Prostate gland (tissue), 2 donors: ENCODE results near the gene GNPDA1. TPM values are rescaled to one million over a fixed set of nuclear protein-coding genes. Genes with fewer than 3 reads are reported as not detected.

ENCODE experiments used
- DNase-seq: peaks from one replicate; pipeline ENCODE4 v3.0.0-alpha.2; 2019; ENCODE audit warnings: low spot score
- H3K27ac ChIP-seq, 2 donors: fragments of 200-600 bp; sonication (generic); 2 replicates each; pipeline ENCODE4 v1.5.1; 2017 to 2019
- H3K27me3 ChIP-seq: fragments of 200-600 bp; sonication (generic); replicated peaks from 2 replicates; pipeline ENCODE4 v1.5.1; 2019; ENCODE audit not compliant: insufficient read depth
- H3K36me3 ChIP-seq, 2 donors: fragments of 200-600 bp; sonication (generic); 1 replicate in 1 of 2; 2 replicates in 1 of 2; pipeline versions ENCODE4 v1.5.1 to v1.8.1; 2017 to 2019
- H3K4me1 ChIP-seq: fragments of 200-600 bp; sonication (generic); replicated peaks from 2 replicates; pipeline ENCODE4 v1.5.1; 2019
- H3K4me3 ChIP-seq, 2 donors: fragments of 200-600 bp; sonication (generic); 2 replicates each; pipeline ENCODE4 v1.5.1; 2017 to 2019
- H3K9me3 ChIP-seq: fragments of 200-600 bp; sonication (generic); 2 replicates; pipeline ENCODE4 v1.5.1; 2017
- CTCF ChIP-seq, 4 experiments: fragments of 200-600 bp in 2 of 4; fragments of 450-650 bp in 2 of 4; sonication (generic) in 2 of 4; IDR thresholded peaks; 1 replicate in 3 of 4; 2 replicates in 1 of 4; pipeline ENCODE4 v1.5.1; 2016 to 2019; ENCODE audit warnings: antibody characterized with exemption in 4 of 4, mild to moderate bottlenecking in 2 of 4, moderate library complexity in 2 of 4
- POLR2A ChIP-seq: fragments of 450-650 bp; IDR thresholded peaks from one replicate; pipeline ENCODE4 v1.6.1; 2016; ENCODE audit warnings: antibody characterized with exemption, mild to moderate bottlenecking
- POLR2AphosphoS5 ChIP-seq: sonication (generic); formaldehyde crosslinking; IDR thresholded peaks from one replicate; pipeline ENCODE4 v1.6.1; 2017; ENCODE audit warnings: antibody characterized with exemption
- WGBS: methylation state at CpG from one replicate; pipeline ENCODE4 v1.1.5; 2018; 5-methylcytosine and 5-hydroxymethylcytosine counted together
- intact Hi-C: fragments of 100-400 bp; cut with DNase I; formaldehyde crosslinking; loops from one replicate; pipeline ENCODE4 v1.14.2; 2022
- total RNA-seq, 2 donors: library from RNA; depleted of rRNA; stranded (reverse); fragments of >200 nt; gene quantifications; one replicate each; pipeline ENCODE4 v1.1.0, GENCODE V29; 2016

Gene GNPDA1
- total RNA-seq, 2 donors from 2014 or later = 30.0 to 58.5 TPM

- Histone ChIP-seq H3K27ac (peak within 1 kb of the TSS; percentile 96), H3K27me3 (no peaks in the 10 kb centered on the region), H3K36me3 (no peaks in the 10 kb centered on the region), H3K9me3 (no peaks in the 10 kb centered on the region), H3K4me1 (no peaks in the 10 kb centered on the region), H3K4me3 (peak within 1 kb of the TSS; percentile 67 to 83)
- TF ChIP-seq CTCF (IDR thresholded peaks at IDR 0.05) = peak; percentile 81 to 98 (median 94)
- peak; percentile 92 for TF ChIP-seq POLR2AphosphoS5
- peak; percentile 87 for TF ChIP-seq POLR2A
- peak; percentile 90 for DNase-seq
- under 1% methylated on average over 63 of the region's 63 CpGs for WGBS
- intact Hi-C loops = loop anchor here (2.0 to 10.0 kb wide), 2 partner anchors 46 kb away; partner anchors contain the start of genes DELE1 and GNPDA1
Observed at GRCh38 chr5:141968914-141969608, 43.8 kb downstream of the GNPDA1 start, which contains the start of gene RNF14. TSS of gene RNF14 (plus strand) at chr5:141969105. CDS start at chr5:141973589, 4,484 bp downstream.

GRCh38 chr5:141966963-141967333, 45.9 kb downstream of the GNPDA1 start:
- no peak overlapping the region for H3K4me3 ChIP-seq
- no peaks in the 10 kb centered on the region for H3K4me1 ChIP-seq
- no peaks in the 10 kb centered on the region for H3K9me3 ChIP-seq
- no peak for TF ChIP-seq POLR2A
- no peak for TF ChIP-seq CTCF (IDR thresholded peaks at IDR 0.05)
- H3K36me3 ChIP-seq = no peaks in the 10 kb centered on the region
- H3K27ac ChIP-seq = no peak overlapping the region
- no peaks in the 10 kb centered on the region for H3K27me3 ChIP-seq
- intact Hi-C loops = loop anchor here (10.0 kb wide), 1 partner anchor 48 kb away; the partner anchor contains the start of gene GNPDA1
- no peak for DNase-seq
- WGBS = 95% methylated on average over 2 of the region's 2 CpGs

GRCh38 chr5:141966275-141966962, 46.4 kb downstream of the GNPDA1 start:
- H3K9me3 ChIP-seq = no peaks in the 10 kb centered on the region
- no peak overlapping the region for H3K27ac ChIP-seq
- no peak for TF ChIP-seq CTCF (IDR thresholded peaks at IDR 0.05)
- TF ChIP-seq POLR2AphosphoS5 = no peak
- TF ChIP-seq POLR2A = no peak
- DNase-seq = no peak
- 88% methylated on average over 4 of the region's 4 CpGs for WGBS
- H3K4me3 ChIP-seq = no peak overlapping the region
- H3K4me1 ChIP-seq = no peaks in the 10 kb centered on the region
- H3K27me3 ChIP-seq = no peaks in the 10 kb centered on the region
- no peaks in the 10 kb centered on the region for H3K36me3 ChIP-seq
- intact Hi-C loops = loop anchor here (10.0 kb wide), 1 partner anchor 48 kb away; the partner anchor contains the start of gene GNPDA1

- WGBS = 74% methylated on average over 7 of the region's 7 CpGs
- H3K27ac ChIP-seq = no peak overlapping the region
- DNase-seq = no peak
- TF ChIP-seq POLR2AphosphoS5 (no peak), POLR2A (no peak), CTCF (IDR thresholded peaks at IDR 0.05) (no peak)
- no peaks in the 10 kb centered on the region for H3K9me3 ChIP-seq
- H3K36me3 ChIP-seq = no peaks in the 10 kb centered on the region
- intact Hi-C loops = loop anchor here (10.0 kb wide), 1 partner anchor 50 kb away; the partner anchor contains the start of gene GNPDA1
- H3K27me3 ChIP-seq = no peaks in the 10 kb centered on the region
- no peaks in the 10 kb centered on the region for H3K4me1 ChIP-seq
- no peak overlapping the region for H3K4me3 ChIP-seq
Observed at GRCh38 chr5:141965071-141965470, 47.8 kb downstream of the GNPDA1 start.
